Activated CD4-positive, alpha-beta T cell treated with anti-CD3 and anti-CD28 coated beads for 4 hours (primary cell): ENCODE results near the gene PDE4DIP.
"Not testable (repeated sequence)": the region's sequence is repeated elsewhere in the genome, so short reads cannot be mapped to it uniquely, and the experiment has no call there.

Experiments used
- DNase-seq, 2 donors: peaks; one replicate each; pipeline ENCODE4 v3.0.0-alpha.2; 2020

Gene PDE4DIP

GRCh38 chr1:148844220-148844619 is at the start of gene PDE4DIP:
Gene PDE4DIP, plus strand, starts transcription at chr1:148844428. Its CDS starts 347 bp downstream, at chr1:148844775.
- peak; percentile 57 to 62 for DNase-seq

GRCh38 chr1:148808268-148808928 is 35.8 kb upstream of the PDE4DIP start:
- DNase-seq, result not testable (repeated sequence)

- DNase-seq, result not testable (repeated sequence)
Observed at GRCh38 chr1:148808929-148809283, 35.3 kb upstream of the PDE4DIP start.

- DNase-seq, result not testable (repeated sequence)
Observed at GRCh38 chr1:148822180-148822579, 22.0 kb upstream of the PDE4DIP start.

- not testable (repeated sequence) for DNase-seq
Observed at GRCh38 chr1:148823822-148824221, 20.4 kb upstream of the PDE4DIP start.

GRCh38 chr1:148825029-148825428 is 19.2 kb upstream of the PDE4DIP start:
- DNase-seq, result not testable (repeated sequence)

GRCh38 chr1:148828531-148828930 is 15.7 kb upstream of the PDE4DIP start:
- not testable (repeated sequence) for DNase-seq

- DNase-seq, result not testable (repeated sequence)
Observed at GRCh38 chr1:148828962-148829361, 15.3 kb upstream of the PDE4DIP start.

GRCh38 chr1:148829365-148829764 is 14.9 kb upstream of the PDE4DIP start:
- DNase-seq, result not testable (repeated sequence)

- not testable (repeated sequence) for DNase-seq
Observed at GRCh38 chr1:148841262-148841661, 3.0 kb upstream of the PDE4DIP start.

- DNase-seq, result not testable (repeated sequence)
Observed at GRCh38 chr1:148844651-148845050, 423 bp downstream of the PDE4DIP start.

GRCh38 chr1:148845068-148845467 is 840 bp downstream of the PDE4DIP start:
- not testable (repeated sequence) for DNase-seq

- DNase-seq, result not testable (repeated sequence)
Observed at GRCh38 chr1:148850347-148850746, 6.1 kb downstream of the PDE4DIP start.

- DNase-seq, result not testable (repeated sequence)
Observed at GRCh38 chr1:148850840-148851239, 6.6 kb downstream of the PDE4DIP start.

- not testable (repeated sequence) for DNase-seq
Observed at GRCh38 chr1:148851684-148852083, 7.5 kb downstream of the PDE4DIP start.

- DNase-seq, result not testable (repeated sequence)
Observed at GRCh38 chr1:148853363-148853762, 9.1 kb downstream of the PDE4DIP start.

GRCh38 chr1:148854063-148854462 is 9.8 kb downstream of the PDE4DIP start:
- not testable (repeated sequence) for DNase-seq

- DNase-seq, result not testable (repeated sequence)
Observed at GRCh38 chr1:148855367-148855766, 11.1 kb downstream of the PDE4DIP start.

- not testable (repeated sequence) for DNase-seq
Observed at GRCh38 chr1:148860049-148860448, 15.8 kb downstream of the PDE4DIP start.

- DNase-seq, result not testable (repeated sequence)
Observed at GRCh38 chr1:148860579-148861259, 16.5 kb downstream of the PDE4DIP start.

- not testable (repeated sequence) for DNase-seq
Observed at GRCh38 chr1:148862590-148862989, 18.4 kb downstream of the PDE4DIP start.

GRCh38 chr1:148868924-148869633 is 24.9 kb downstream of the PDE4DIP start:
- not testable (repeated sequence) for DNase-seq

- not testable (repeated sequence) for DNase-seq
Observed at GRCh38 chr1:148869634-148869961, 25.4 kb downstream of the PDE4DIP start.
